ENCODE measurements around the gene TMC6. TPM values are rescaled to one million over a fixed set of nuclear protein-coding genes. Genes with fewer than 3 reads are reported as not detected.

Gene TMC6
- total RNA-seq, 1 donor from 2014 or later = 61.7 TPM

- peaks cover 9% of the 10 kb centered on the region for H3K27me3 ChIP-seq (ENCODE audit: insufficient read depth, low read length)
- no peak overlapping the region for H3K9ac ChIP-seq (ENCODE audit: low read length)
- FAIRE-seq = no peak
- H3K4me1 Mint-ChIP-seq (ENCODE audit: low read depth, unreplicated experiment) = peaks cover 2% of the 10 kb centered on the region
- peaks cover 4% of the 10 kb centered on the region for H3K36me3 Mint-ChIP-seq (ENCODE audit: low read depth, unreplicated experiment)
- no peaks in the 10 kb centered on the region for H3K9me3 ChIP-seq (ENCODE audit: insufficient read depth, low read depth, low read length)
- no peak overlapping the region for H3K4me2 ChIP-seq (ENCODE audit: low read length)
- no peak for DNase-seq (ENCODE audit: low read depth)
- no peak overlapping the region for H3K4me3 Mint-ChIP-seq (ENCODE audit: unreplicated experiment)
- no peak overlapping the region for H3K4me3 ChIP-seq (ENCODE audit: insufficient read depth, low read depth, low read length)
- no peak overlapping the region for H3K27ac ChIP-seq (ENCODE audit: low read depth, low read length)
- no peak overlapping the region for H2AFZ ChIP-seq (ENCODE audit: low read depth, low read length)
- H3K79me2 ChIP-seq (ENCODE audit: insufficient read depth, low read length) = no peaks in the 10 kb centered on the region
- H3K9me3 Mint-ChIP-seq (ENCODE audit: unreplicated experiment) = no peaks in the 10 kb centered on the region
- TF ChIP-seq EZH2 (IDR thresholded peaks at IDR 0.05; ENCODE audit: insufficient read depth, low read length) = no peak
- TF ChIP-seq CTCF (IDR thresholded peaks at IDR 0.05; ENCODE audit: insufficient read depth, low read depth, low read length) = no peak
- H4K20me1 ChIP-seq (ENCODE audit: insufficient read depth, low read length) = no peaks in the 10 kb centered on the region
- H3K36me3 ChIP-seq (ENCODE audit: insufficient read depth, low read length) = no peaks in the 10 kb centered on the region
- peaks cover 11% of the 10 kb centered on the region for H3K4me1 ChIP-seq (ENCODE audit: insufficient read depth, low read length)
- H3K27ac Mint-ChIP-seq (ENCODE audit: unreplicated experiment) = no peak overlapping the region
- no peaks in the 10 kb centered on the region for H3K27me3 Mint-ChIP-seq (ENCODE audit: low read depth, unreplicated experiment)
Observed at GRCh38 chr17:78125138-78125913, 3.2 kb downstream of the TMC6 start.

- no peak for TF ChIP-seq EZH2 (IDR thresholded peaks at IDR 0.05; ENCODE audit: insufficient read depth, low read length)
- TF ChIP-seq CTCF (IDR thresholded peaks at IDR 0.05; ENCODE audit: insufficient read depth, low read depth, low read length) = no peak
- Histone ChIP-seq H3K4me3 (ENCODE audit: insufficient read depth, low read depth, low read length) (no peak overlapping the region), H3K79me2 (ENCODE audit: insufficient read depth, low read length) (no peaks in the 10 kb centered on the region), H3K9me3 (ENCODE audit: insufficient read depth, low read depth, low read length) (no peaks in the 10 kb centered on the region), H3K36me3 (ENCODE audit: insufficient read depth, low read length) (no peaks in the 10 kb centered on the region), H3K4me2 (ENCODE audit: low read length) (no peak overlapping the region), H3K9ac (ENCODE audit: low read length) (no peak overlapping the region), H2AFZ (ENCODE audit: low read depth, low read length) (no peak overlapping the region), H4K20me1 (ENCODE audit: insufficient read depth, low read length) (no peaks in the 10 kb centered on the region), H3K27me3 (ENCODE audit: insufficient read depth, low read length) (peaks cover 7% of the 10 kb centered on the region), H3K4me1 (ENCODE audit: insufficient read depth, low read length) (peaks cover 11% of the 10 kb centered on the region), H3K27ac (ENCODE audit: low read depth, low read length) (no peak overlapping the region)
- Mint-ChIP-seq H3K27ac (ENCODE audit: unreplicated experiment) (no peak overlapping the region), H3K4me3 (ENCODE audit: unreplicated experiment) (no peak overlapping the region), H3K27me3 (ENCODE audit: low read depth, unreplicated experiment) (no peaks in the 10 kb centered on the region), H3K4me1 (ENCODE audit: low read depth, unreplicated experiment) (peaks cover 2% of the 10 kb centered on the region), H3K36me3 (ENCODE audit: low read depth, unreplicated experiment) (peaks cover 4% of the 10 kb centered on the region), H3K9me3 (ENCODE audit: unreplicated experiment) (no peaks in the 10 kb centered on the region)
- DNase-seq (ENCODE audit: low read depth) = no peak
- no peak for FAIRE-seq
Observed at GRCh38 chr17:78124836-78125137, 3.8 kb downstream of the TMC6 start.

- H4K20me1 ChIP-seq (ENCODE audit: insufficient read depth, low read length) = no peaks in the 10 kb centered on the region
- Mint-ChIP-seq H3K36me3 (ENCODE audit: low read depth, unreplicated experiment) (peaks cover 4% of the 10 kb centered on the region), H3K27ac (ENCODE audit: unreplicated experiment) (no peak overlapping the region), H3K4me1 (ENCODE audit: low read depth, unreplicated experiment) (peaks cover 2% of the 10 kb centered on the region), H3K4me3 (ENCODE audit: unreplicated experiment) (no peak overlapping the region), H3K27me3 (ENCODE audit: low read depth, unreplicated experiment) (no peaks in the 10 kb centered on the region), H3K9me3 (ENCODE audit: unreplicated experiment) (no peaks in the 10 kb centered on the region)
- H3K79me2 ChIP-seq (ENCODE audit: insufficient read depth, low read length) = no peaks in the 10 kb centered on the region
- H3K4me1 ChIP-seq (ENCODE audit: insufficient read depth, low read length) = peaks cover 11% of the 10 kb centered on the region
- FAIRE-seq (no peak), DNase-seq (ENCODE audit: low read depth) (no peak)
- no peak overlapping the region for H3K4me3 ChIP-seq (ENCODE audit: insufficient read depth, low read depth, low read length)
- H3K27me3 ChIP-seq (ENCODE audit: insufficient read depth, low read length) = peaks cover 7% of the 10 kb centered on the region
- H3K9me3 ChIP-seq (ENCODE audit: insufficient read depth, low read depth, low read length) = no peaks in the 10 kb centered on the region
- no peak overlapping the region for H3K4me2 ChIP-seq (ENCODE audit: low read length)
- H3K27ac ChIP-seq (ENCODE audit: low read depth, low read length) = no peak overlapping the region
- TF ChIP-seq CTCF (IDR thresholded peaks at IDR 0.05; ENCODE audit: insufficient read depth, low read depth, low read length) = no peak
- TF ChIP-seq EZH2 (IDR thresholded peaks at IDR 0.05; ENCODE audit: insufficient read depth, low read length) = no peak
- H2AFZ ChIP-seq (ENCODE audit: low read depth, low read length) = no peak overlapping the region
- no peak overlapping the region for H3K9ac ChIP-seq (ENCODE audit: low read length)
- no peaks in the 10 kb centered on the region for H3K36me3 ChIP-seq (ENCODE audit: insufficient read depth, low read length)
Observed at GRCh38 chr17:78124081-78124835, 4.3 kb downstream of the TMC6 start.

Measured in astrocyte (in vitro differentiated cells and primary cell).